Hepatocyte (in vitro differentiated cells): ENCODE measurements around the gene NTRK1.

ENCODE experiments used
- CTCF ChIP-seq: fragments of 200-600 bp; sonication (generic); IDR thresholded peaks from 2 replicates; pipeline ENCODE4 v1.5.1; 2016; ENCODE audit warnings: antibody characterized with exemption, mild to moderate bottlenecking; ENCODE audit not compliant: poor library complexity
- EZH2 ChIP-seq: fragments of 200-600 bp; sonication (generic); IDR thresholded peaks from 2 replicates; pipeline ENCODE4 v1.6.1; 2016; ENCODE audit warnings: antibody characterized with exemption, mild to moderate bottlenecking, borderline replicate concordance
- EZH2phosphoT487 ChIP-seq: fragments of 200-600 bp; sonication (generic); IDR thresholded peaks from one replicate; pipeline ENCODE4 v1.6.1; 2018; ENCODE audit warnings: antibody characterized with exemption, mild to moderate bottlenecking, low read depth, moderate library complexity; ENCODE audit not compliant: unreplicated experiment, severe bottlenecking

- TF ChIP-seq CTCF, result no peak
- no peak for TF ChIP-seq EZH2
- no peak for TF ChIP-seq EZH2phosphoT487
Measured at GRCh38 chr1:156881101-156881500, 20.4 kb downstream of the NTRK1 start.
